Memory B cell (primary cell): Measurements from ENCODE around the gene ZNF888.

Source experiments
- ATAC-seq: fragments of 150-1000 bp; cut with Tn5 transposase; 2 replicates; pipeline ENCODE4 v1.10.0; 2021; ENCODE audit warnings: low read depth, mild to moderate bottlenecking, moderate library complexity
- DNase-seq, 2 donors: peaks; one replicate each; pipeline ENCODE4 v3.0.0; 2022; ENCODE audit warnings: low spot score in 2 of 2
- H3K27ac Mint-ChIP-seq: one replicate; pipeline ENCODE4 v1.8.0; 2022; ENCODE audit warnings: mild to moderate bottlenecking, moderate library complexity, mixed read lengths
- H3K27me3 Mint-ChIP-seq: one replicate; pipeline ENCODE4 v1.8.0; 2022; ENCODE audit warnings: mixed read lengths
- H3K36me3 Mint-ChIP-seq: one replicate; pipeline ENCODE4 v1.8.0; 2022; ENCODE audit warnings: mild to moderate bottlenecking, mixed read lengths
- H3K4me1 Mint-ChIP-seq: one replicate; pipeline ENCODE4 v1.8.0; 2022; ENCODE audit warnings: mixed read lengths
- H3K4me3 Mint-ChIP-seq: one replicate; pipeline ENCODE4 v1.8.0; 2022; ENCODE audit warnings: mild to moderate bottlenecking, moderate library complexity, mixed read lengths
- H3K9me3 Mint-ChIP-seq: one replicate; pipeline ENCODE4 v1.8.0; 2022; ENCODE audit warnings: mixed read lengths

The ZNF888 gene

GRCh38 chr19:52922841-52923777 lies at the start of gene ZNF888:
TSS of gene ZNF888 (minus strand) at chr19:52923428. CDS start at chr19:52917873, 5,555 bp downstream.
- peaks cover 16% of the 10 kb centered on the region for H3K4me1 Mint-ChIP-seq
- peaks cover 3% of the 10 kb centered on the region for H3K36me3 Mint-ChIP-seq

GRCh38 chr19:52967772-52968171 lies 44.5 kb upstream of the ZNF888 start:
- Mint-ChIP-seq H3K9me3 (peaks cover 6% of the 10 kb centered on the region), H3K36me3 (peaks cover 12% of the 10 kb centered on the region), H3K4me3 (no peak overlapping the region), H3K4me1 (peaks cover 5% of the 10 kb centered on the region), H3K27me3 (peaks cover 4% of the 10 kb centered on the region), H3K27ac (no peak overlapping the region)
- no peak for ATAC-seq
- DNase-seq, result no peak

More at GRCh38 chr19:52922841-52923777, at the start of gene ZNF888:
- Mint-ChIP-seq H3K9me3 (no peaks in the 10 kb centered on the region), H3K27me3 (no peaks in the 10 kb centered on the region), H3K27ac (peak within 1 kb of the TSS; percentile 16), H3K4me3 (peak within 1 kb of the TSS; percentile 91)
- peak; percentile 99 for ATAC-seq
- peak; percentile 72 to 80 for DNase-seq

- DNase-seq, result no peak
- Mint-ChIP-seq H3K27ac (peak overlapping the region; percentile 86), H3K27me3 (no peaks in the 10 kb centered on the region), H3K36me3 (peaks cover 19% of the 10 kb centered on the region), H3K4me1 (peaks cover 14% of the 10 kb centered on the region), H3K4me3 (peak overlapping the region; percentile 93), H3K9me3 (peaks cover 6% of the 10 kb centered on the region)
- ATAC-seq, result peak; percentile 6
Measured at GRCh38 chr19:52963247-52963618, 40.0 kb upstream of the ZNF888 start.

GRCh38 chr19:52962394-52963246 lies 39.4 kb upstream of the ZNF888 start, which contains the start of gene ZNF816:
TSS of gene ZNF816 (minus strand) at chr19:52962881. CDS start at chr19:52956089, 6,792 bp downstream.
- DNase-seq (peak; percentile 93 to 97), ATAC-seq (peak; percentile 99)
- peak within 1 kb of the TSS; percentile 93 for H3K4me3 Mint-ChIP-seq
- peak within 1 kb of the TSS; percentile 86 for H3K27ac Mint-ChIP-seq
- peaks cover 24% of the 10 kb centered on the region for H3K36me3 Mint-ChIP-seq
- peaks cover 14% of the 10 kb centered on the region for H3K4me1 Mint-ChIP-seq
- H3K27me3 Mint-ChIP-seq, result no peaks in the 10 kb centered on the region
- peaks cover 6% of the 10 kb centered on the region for H3K9me3 Mint-ChIP-seq

- H3K4me3 Mint-ChIP-seq, result peak overlapping the region; percentile 93
- H3K36me3 Mint-ChIP-seq, result peaks cover 29% of the 10 kb centered on the region
- H3K27me3 Mint-ChIP-seq, result no peaks in the 10 kb centered on the region
- DNase-seq (no peak), ATAC-seq (no peak)
- peak overlapping the region; percentile 86 for H3K27ac Mint-ChIP-seq
- H3K4me1 Mint-ChIP-seq, result peaks cover 14% of the 10 kb centered on the region
- H3K9me3 Mint-ChIP-seq, result peaks cover 5% of the 10 kb centered on the region
Measured at GRCh38 chr19:52961981-52962380, 38.8 kb upstream of the ZNF888 start.

- Mint-ChIP-seq H3K27me3 (no peaks in the 10 kb centered on the region), H3K36me3 (peaks cover 50% of the 10 kb centered on the region), H3K9me3 (peaks cover 17% of the 10 kb centered on the region), H3K4me3 (no peak overlapping the region), H3K4me1 (peaks cover 14% of the 10 kb centered on the region), H3K27ac (no peak overlapping the region)
- DNase-seq (no peak), ATAC-seq (no peak)
Measured at GRCh38 chr19:52959613-52960295, 36.5 kb upstream of the ZNF888 start.

- Mint-ChIP-seq H3K27me3 (no peaks in the 10 kb centered on the region), H3K27ac (no peak overlapping the region), H3K9me3 (peaks cover 17% of the 10 kb centered on the region), H3K4me1 (peaks cover 9% of the 10 kb centered on the region), H3K4me3 (no peak overlapping the region), H3K36me3 (peaks cover 63% of the 10 kb centered on the region)
- ATAC-seq (no peak), DNase-seq (no peak)
Measured at GRCh38 chr19:52957591-52957990, 34.4 kb upstream of the ZNF888 start.

- Mint-ChIP-seq H3K36me3 (peaks cover 70% of the 10 kb centered on the region), H3K27ac (no peak overlapping the region), H3K4me1 (peaks cover 5% of the 10 kb centered on the region), H3K27me3 (no peaks in the 10 kb centered on the region), H3K4me3 (no peak overlapping the region), H3K9me3 (peaks cover 21% of the 10 kb centered on the region)
- ATAC-seq (no peak), DNase-seq (no peak)
Measured at GRCh38 chr19:52956917-52957316, 33.7 kb upstream of the ZNF888 start.

- Mint-ChIP-seq H3K4me1 (no peaks in the 10 kb centered on the region), H3K9me3 (peaks cover 14% of the 10 kb centered on the region), H3K4me3 (no peak overlapping the region), H3K36me3 (peaks cover 43% of the 10 kb centered on the region), H3K27ac (no peak overlapping the region), H3K27me3 (no peaks in the 10 kb centered on the region)
- ATAC-seq (no peak), DNase-seq (no peak)
Measured at GRCh38 chr19:52949422-52949821, 26.2 kb upstream of the ZNF888 start.

GRCh38 chr19:52948025-52948770 lies 25.0 kb upstream of the ZNF888 start:
- Mint-ChIP-seq H3K27me3 (no peaks in the 10 kb centered on the region), H3K4me1 (no peaks in the 10 kb centered on the region), H3K9me3 (peaks cover 14% of the 10 kb centered on the region), H3K36me3 (peaks cover 39% of the 10 kb centered on the region), H3K4me3 (no peak overlapping the region), H3K27ac (no peak overlapping the region)
- DNase-seq (no peak), ATAC-seq (no peak)

- peaks cover 3% of the 10 kb centered on the region for H3K4me1 Mint-ChIP-seq
- peaks cover 10% of the 10 kb centered on the region for H3K9me3 Mint-ChIP-seq
- H3K27ac Mint-ChIP-seq, result no peak overlapping the region
- H3K27me3 Mint-ChIP-seq, result no peaks in the 10 kb centered on the region
- no peak for ATAC-seq
- H3K4me3 Mint-ChIP-seq, result no peak overlapping the region
- peaks cover 24% of the 10 kb centered on the region for H3K36me3 Mint-ChIP-seq
- DNase-seq, result no peak
Measured at GRCh38 chr19:52946322-52947310, 23.4 kb upstream of the ZNF888 start.

GRCh38 chr19:52945652-52946321 lies 22.6 kb upstream of the ZNF888 start:
- Mint-ChIP-seq H3K36me3 (peaks cover 18% of the 10 kb centered on the region), H3K27me3 (no peaks in the 10 kb centered on the region), H3K4me3 (no peak overlapping the region), H3K9me3 (peaks cover 9% of the 10 kb centered on the region), H3K4me1 (peaks cover 9% of the 10 kb centered on the region), H3K27ac (no peak overlapping the region)
- ATAC-seq (no peak), DNase-seq (no peak)
